Keratinocyte (primary cell): ENCODE data around the gene SH2B3. TPM values are rescaled to one million over a fixed set of nuclear protein-coding genes. Genes with fewer than 3 reads are reported as not detected.

Experiments
- DNase-seq: peaks from one replicate; pipeline ENCODE4 v3.0.0-alpha.2; 2011; ENCODE audit warnings: low read depth, missing footprints, low spot score
- FAIRE-seq: peaks from 2 replicates; lab custom pipeline; 2011; peaks lifted over from hg19 to GRCh38; lab: Jason Lieb, UNC
- H2AFZ ChIP-seq: 2 replicates; pipeline ENCODE4 v1.6.0; 2012; ENCODE audit warnings: low read length, control low read depth, inconsistent platforms; ENCODE audit not compliant: control insufficient read depth
- H3K27ac ChIP-seq: 2 replicates; pipeline ENCODE4 v1.5.1; 2011; ENCODE audit warnings: low read length; ENCODE audit not compliant: control insufficient read depth, insufficient read depth
- H3K27me3 ChIP-seq: 3 replicates; pipeline ENCODE4 v1.6.0; 2011; ENCODE audit warnings: low read length; ENCODE audit not compliant: control insufficient read depth, insufficient read depth; ENCODE audit errors: extremely low read depth
- H3K36me3 ChIP-seq, 2 experiments: 2 replicates in 1 of 2; 3 replicates in 1 of 2; pipeline ENCODE4 v1.5.1; 2011; ENCODE audit warnings: low read length in 2 of 2, mild to moderate bottlenecking in 1 of 2; ENCODE audit not compliant: control insufficient read depth in 2 of 2, insufficient read depth in 2 of 2; ENCODE audit errors: extremely low read depth in 1 of 2
- H3K4me1 ChIP-seq: 3 replicates; pipeline ENCODE4 v1.5.1; 2011; ENCODE audit warnings: low read length; ENCODE audit not compliant: control insufficient read depth, insufficient read depth; ENCODE audit errors: extremely low read depth
- H3K4me2 ChIP-seq: 3 replicates; pipeline ENCODE4 v1.6.0; 2011; ENCODE audit warnings: low read depth, low read length; ENCODE audit not compliant: control insufficient read depth, insufficient read depth; ENCODE audit errors: extremely low read depth
- H3K4me3 ChIP-seq, 3 experiments: fragments of 200-600 bp in 1 of 3; sonication (generic) in 1 of 3; 2 replicates in 2 of 3; 3 replicates in 1 of 3; pipeline ENCODE4 v1.5.1; 2011 to 2016; ENCODE audit warnings: low read length in 3 of 3, mild to moderate bottlenecking in 3 of 3, control low read depth in 2 of 3, inconsistent platforms in 1 of 3, low read depth in 1 of 3, mixed read lengths in 1 of 3, mixed run types in 1 of 3, moderate library complexity in 1 of 3; ENCODE audit not compliant: control insufficient read depth in 2 of 3, insufficient read depth in 2 of 3; ENCODE audit errors: extremely low read depth in 1 of 3
- H3K79me2 ChIP-seq: 2 replicates; pipeline ENCODE4 v1.6.0; 2012; ENCODE audit warnings: low read length; ENCODE audit not compliant: control insufficient read depth, insufficient read depth
- H3K9ac ChIP-seq: 3 replicates; pipeline ENCODE4 v1.6.0; 2011; ENCODE audit warnings: low read length; ENCODE audit not compliant: control insufficient read depth, insufficient read depth; ENCODE audit errors: extremely low read depth
- H3K9me1 ChIP-seq: 3 replicates; pipeline ENCODE4 v1.6.0; 2011; ENCODE audit warnings: low read length; ENCODE audit not compliant: control insufficient read depth, insufficient read depth; ENCODE audit errors: extremely low read depth
- H3K9me3 ChIP-seq: 2 replicates; pipeline ENCODE4 v1.5.1; 2012; ENCODE audit warnings: low read depth, low read length; ENCODE audit not compliant: control insufficient read depth
- H4K20me1 ChIP-seq: 3 replicates; pipeline ENCODE4 v1.6.0; 2011; ENCODE audit warnings: low read length; ENCODE audit not compliant: control insufficient read depth, insufficient read depth; ENCODE audit errors: extremely low read depth
- CTCF ChIP-seq, 3 experiments: IDR thresholded peaks in 1 of 3; conservative IDR thresholded peaks in 1 of 3; optimal IDR thresholded peaks in 1 of 3; 2 replicates in 2 of 3; 3 replicates in 1 of 3; pipeline versions ENCODE3 to v1.5.1; 2011; ENCODE audit warnings: low read length in 3 of 3, mild to moderate bottlenecking in 3 of 3, moderate library complexity in 2 of 3, control low read depth in 1 of 3, inconsistent platforms in 1 of 3; ENCODE audit not compliant: insufficient read depth in 2 of 3; ENCODE audit errors: extremely low read depth in 1 of 3
- EZH2 ChIP-seq: IDR thresholded peaks from one replicate; pipeline ENCODE4 v1.6.1; 2012; ENCODE audit warnings: inconsistent platforms, mild to moderate bottlenecking, low read length, moderate library complexity
- dilution Hi-C: fragments of 300-500 bp; cut with MboI; formaldehyde crosslinking; loops from one replicate; pipeline ENCODE4 v1.7.0; 2020; ENCODE audit warnings: low sequenced_read_pairs; ENCODE audit not compliant: extremely low pct_ligation_motif_present
- polyA plus RNA-seq, 5 experiments: library from polyadenylated mRNA; depleted of rRNA in 3 of 5; stranded (reverse) in 3 of 5; stranded (forward) in 1 of 5; unstranded in 1 of 5; fragments of >200 nt; gene quantifications; 1 replicate in 1 of 5; 2 replicates in 3 of 5; 3 replicates in 1 of 5; pipeline versions ENCODE4 v1.2.1 to v1.2.3, GENCODE V29; 2011 to 2012; ENCODE audit warnings: missing spikeins in 2 of 5, low read depth in 1 of 5, low replicate concordance in 1 of 5

Gene SH2B3
- polyA plus RNA-seq, 1 donor (not counting 4 experiments of a cell fraction or from before 2014, with no cell fraction given): 7.7 TPM

- DNase-seq: no peak
- TF ChIP-seq EZH2 (no peak), CTCF (optimal IDR thresholded peaks at IDR 0.05 in 1 of 3, IDR thresholded peaks at IDR 0.05 in 1 of 3, conservative IDR thresholded peaks at IDR 0.05 in 1 of 3; ENCODE audit: extremely low read depth in 1 of 3, insufficient read depth in 2 of 3, low read length in 3 of 3) (peak; percentile 15 to 23 (median 21))
- Histone ChIP-seq H2AFZ (no peak overlapping the region), H3K4me2 (no peak overlapping the region), H3K9me3 (no peaks in the 10 kb centered on the region), H3K9ac (no peak overlapping the region), H3K36me3 (peaks cover 0 to 9% of the 10 kb centered on the region in 2 experiments), H3K79me2 (peaks cover 27% of the 10 kb centered on the region), H3K9me1 (peaks cover 2% of the 10 kb centered on the region), H3K4me3 (no peak overlapping the region), H3K4me1 (peaks cover 10% of the 10 kb centered on the region), H3K27ac (no peak overlapping the region), H4K20me1 (peaks cover 3% of the 10 kb centered on the region), H3K27me3 (no peaks in the 10 kb centered on the region)
- dilution Hi-C loops: no loop called here
- FAIRE-seq: no peak
Measured at GRCh38 chr12:111424793-111425251, 19.1 kb downstream of the SH2B3 start.

- H2AFZ ChIP-seq: no peak overlapping the region
- no peaks in the 10 kb centered on the region for H3K9me3 ChIP-seq
- TF ChIP-seq CTCF (optimal IDR thresholded peaks at IDR 0.05 in 1 of 3, IDR thresholded peaks at IDR 0.05 in 1 of 3, conservative IDR thresholded peaks at IDR 0.05 in 1 of 3; ENCODE audit: extremely low read depth in 1 of 3, insufficient read depth in 2 of 3, low read length in 3 of 3) (no peak), EZH2 (no peak)
- H3K27me3 ChIP-seq: no peaks in the 10 kb centered on the region
- H3K36me3 ChIP-seq: peaks cover 0 to 6% of the 10 kb centered on the region in 2 experiments
- H3K4me1 ChIP-seq: peaks cover 15% of the 10 kb centered on the region
- peaks cover 3% of the 10 kb centered on the region for H4K20me1 ChIP-seq
- no peak for DNase-seq
- H3K9ac ChIP-seq: no peak overlapping the region
- peaks cover 2% of the 10 kb centered on the region for H3K9me1 ChIP-seq
- no peak overlapping the region for H3K4me3 ChIP-seq
- dilution Hi-C loops: no loop called here
- no peak overlapping the region for H3K4me2 ChIP-seq
- peaks cover 34% of the 10 kb centered on the region for H3K79me2 ChIP-seq
- no peak overlapping the region for H3K27ac ChIP-seq
- no peak for FAIRE-seq
Measured at GRCh38 chr12:111425655-111426054, 19.9 kb downstream of the SH2B3 start.
